ENCODE measurements around the gene SURF4.
A peak's percentile ranks its signal among the peaks of the same experiment; 100 is the strongest.

SURF4 gene

GRCh38 chr9:133375724-133376654, at the start of gene SURF4, which contains the start of gene STKLD1:
Gene SURF4 (minus strand): TSS chr9:133376060. CDS start chr9:133375969, 91 bp downstream.
Gene STKLD1 (plus strand): TSS chr9:133376366. CDS start chr9:133376474, 108 bp downstream.
- Histone ChIP-seq H3K27me3 (ENCODE audit: insufficient read depth, low read length) (peaks cover 11% of the 10 kb centered on the region), H3K4me3 (ENCODE audit: low read length) (peak within 1 kb of the TSS; percentile 90), H3K9me3 (ENCODE audit: insufficient read depth, low read depth, low read length) (no peaks in the 10 kb centered on the region), H3K27ac (ENCODE audit: low read length) (no peak within 1 kb of the TSS), H3K36me3 (ENCODE audit: insufficient read depth, low read depth, low read length) (peaks cover 22% of the 10 kb centered on the region), H3K4me1 (ENCODE audit: insufficient read depth, low read length) (peaks cover 4% of the 10 kb centered on the region), H3K9ac (ENCODE audit: low read depth, low read length) (peak within 1 kb of the TSS; percentile 77)

- Histone ChIP-seq H3K27me3 (ENCODE audit: insufficient read depth, low read length) (peaks cover 19% of the 10 kb centered on the region), H3K4me1 (ENCODE audit: insufficient read depth, low read length) (peaks cover 4% of the 10 kb centered on the region), H3K9ac (ENCODE audit: low read depth, low read length) (no peak overlapping the region), H3K27ac (ENCODE audit: low read length) (no peak overlapping the region), H3K36me3 (ENCODE audit: insufficient read depth, low read depth, low read length) (no peaks in the 10 kb centered on the region), H3K9me3 (ENCODE audit: insufficient read depth, low read depth, low read length) (no peaks in the 10 kb centered on the region; the same call in 1 of the 2 replicates), H3K4me3 (ENCODE audit: low read length) (no peak overlapping the region)
Measured at GRCh38 chr9:133425049-133425632, 49.3 kb upstream of the SURF4 start.

GRCh38 chr9:133424187-133424586, 48.3 kb upstream of the SURF4 start:
- Histone ChIP-seq H3K27ac (ENCODE audit: low read length) (no peak overlapping the region), H3K9ac (ENCODE audit: low read depth, low read length) (no peak overlapping the region), H3K9me3 (ENCODE audit: insufficient read depth, low read depth, low read length) (no peaks in the 10 kb centered on the region; the same call in 1 of the 2 replicates), H3K4me3 (ENCODE audit: low read length) (no peak overlapping the region), H3K36me3 (ENCODE audit: insufficient read depth, low read depth, low read length) (no peaks in the 10 kb centered on the region), H3K4me1 (ENCODE audit: insufficient read depth, low read length) (peaks cover 5% of the 10 kb centered on the region), H3K27me3 (ENCODE audit: insufficient read depth, low read length) (peaks cover 12% of the 10 kb centered on the region)

- no peak overlapping the region for H3K27ac ChIP-seq (ENCODE audit: low read length)
Measured at GRCh38 chr9:133423216-133423615, 47.4 kb upstream of the SURF4 start.

GRCh38 chr9:133421615-133422542, 46.0 kb upstream of the SURF4 start, which contains the start of gene ADAMTS13:
Gene ADAMTS13 (plus strand): TSS chr9:133422367. CDS start chr9:133422444, 77 bp downstream.
- Histone ChIP-seq H3K27me3 (ENCODE audit: insufficient read depth, low read length) (no peaks in the 10 kb centered on the region), H3K9ac (ENCODE audit: low read depth, low read length) (peak within 1 kb of the TSS; percentile 27), H3K4me1 (ENCODE audit: insufficient read depth, low read length) (peaks cover 7% of the 10 kb centered on the region), H3K27ac (ENCODE audit: low read length) (no peak within 1 kb of the TSS), H3K4me3 (ENCODE audit: low read length) (no peak within 1 kb of the TSS), H3K9me3 (ENCODE audit: insufficient read depth, low read depth, low read length) (no peaks in the 10 kb centered on the region), H3K36me3 (ENCODE audit: insufficient read depth, low read depth, low read length) (no peaks in the 10 kb centered on the region)

More at GRCh38 chr9:133423216-133423615, 47.4 kb upstream of the SURF4 start:
- H3K9me3 ChIP-seq (ENCODE audit: insufficient read depth, low read depth, low read length) = no peaks in the 10 kb centered on the region; the same call in 1 of the 2 replicates
- H3K36me3 ChIP-seq (ENCODE audit: insufficient read depth, low read depth, low read length) = no peaks in the 10 kb centered on the region
- peaks cover 7% of the 10 kb centered on the region for H3K4me1 ChIP-seq (ENCODE audit: insufficient read depth, low read length)
- H3K4me3 ChIP-seq (ENCODE audit: low read length) = no peak overlapping the region
- peaks cover 11% of the 10 kb centered on the region for H3K27me3 ChIP-seq (ENCODE audit: insufficient read depth, low read length)
- H3K9ac ChIP-seq (ENCODE audit: low read depth, low read length) = no peak overlapping the region

GRCh38 chr9:133420392-133420827, 44.5 kb upstream of the SURF4 start:
- no peak overlapping the region for H3K27ac ChIP-seq (ENCODE audit: low read length)
- no peak overlapping the region for H3K4me3 ChIP-seq (ENCODE audit: low read length)
- peaks cover 5% of the 10 kb centered on the region for H3K36me3 ChIP-seq (ENCODE audit: insufficient read depth, low read depth, low read length)
- H3K27me3 ChIP-seq (ENCODE audit: insufficient read depth, low read length) = no peaks in the 10 kb centered on the region
- no peak overlapping the region for H3K9ac ChIP-seq (ENCODE audit: low read depth, low read length)
- no peaks in the 10 kb centered on the region for H3K9me3 ChIP-seq (ENCODE audit: insufficient read depth, low read depth, low read length)
- peaks cover 11% of the 10 kb centered on the region for H3K4me1 ChIP-seq (ENCODE audit: insufficient read depth, low read length)

GRCh38 chr9:133419005-133419404, 43.1 kb upstream of the SURF4 start:
- Histone ChIP-seq H3K9ac (ENCODE audit: low read depth, low read length) (peak overlapping the region; percentile 93; the same call in 1 of the 2 replicates), H3K9me3 (ENCODE audit: insufficient read depth, low read depth, low read length) (no peaks in the 10 kb centered on the region), H3K4me3 (ENCODE audit: low read length) (peak overlapping the region; percentile 85), H3K27ac (ENCODE audit: low read length) (no peak overlapping the region), H3K4me1 (ENCODE audit: insufficient read depth, low read length) (peaks cover 11% of the 10 kb centered on the region), H3K36me3 (ENCODE audit: insufficient read depth, low read depth, low read length) (peaks cover 19% of the 10 kb centered on the region), H3K27me3 (ENCODE audit: insufficient read depth, low read length) (no peaks in the 10 kb centered on the region)

- peak within 1 kb of the TSS; percentile 63 for H3K27ac ChIP-seq (ENCODE audit: low read length)
- peaks cover 11% of the 10 kb centered on the region for H3K4me1 ChIP-seq (ENCODE audit: insufficient read depth, low read length)
- peak within 1 kb of the TSS; percentile 85 for H3K4me3 ChIP-seq (ENCODE audit: low read length)
- H3K27me3 ChIP-seq (ENCODE audit: insufficient read depth, low read length) = no peaks in the 10 kb centered on the region
- H3K9me3 ChIP-seq (ENCODE audit: insufficient read depth, low read depth, low read length) = no peaks in the 10 kb centered on the region
- H3K36me3 ChIP-seq (ENCODE audit: insufficient read depth, low read depth, low read length) = peaks cover 30% of the 10 kb centered on the region
- peak within 1 kb of the TSS; percentile 93 for H3K9ac ChIP-seq (ENCODE audit: low read depth, low read length)
Measured at GRCh38 chr9:133417541-133418461, 41.9 kb upstream of the SURF4 start, which contains the start of gene REXO4. Gene REXO4 (minus strand): TSS chr9:133418010. CDS start chr9:133417844, 166 bp downstream.

- H3K4me1 ChIP-seq (ENCODE audit: insufficient read depth, low read length) = peaks cover 8% of the 10 kb centered on the region
- no peaks in the 10 kb centered on the region for H3K9me3 ChIP-seq (ENCODE audit: insufficient read depth, low read depth, low read length)
- H3K27me3 ChIP-seq (ENCODE audit: insufficient read depth, low read length) = no peaks in the 10 kb centered on the region
- peaks cover 55% of the 10 kb centered on the region for H3K36me3 ChIP-seq (ENCODE audit: insufficient read depth, low read depth, low read length)
- no peak overlapping the region for H3K9ac ChIP-seq (ENCODE audit: low read depth, low read length)
- H3K27ac ChIP-seq (ENCODE audit: low read length) = no peak overlapping the region
- H3K4me3 ChIP-seq (ENCODE audit: low read length) = no peak overlapping the region
Measured at GRCh38 chr9:133415170-133415569, 39.3 kb upstream of the SURF4 start.

- no peak overlapping the region for H3K4me3 ChIP-seq (ENCODE audit: low read length)
- H3K27me3 ChIP-seq (ENCODE audit: insufficient read depth, low read length) = no peaks in the 10 kb centered on the region
- H3K4me1 ChIP-seq (ENCODE audit: insufficient read depth, low read length) = no peaks in the 10 kb centered on the region
- H3K36me3 ChIP-seq (ENCODE audit: insufficient read depth, low read depth, low read length) = peaks cover 79% of the 10 kb centered on the region
- no peak overlapping the region for H3K27ac ChIP-seq (ENCODE audit: low read length)
- no peak overlapping the region for H3K9ac ChIP-seq (ENCODE audit: low read depth, low read length)
- no peaks in the 10 kb centered on the region for H3K9me3 ChIP-seq (ENCODE audit: insufficient read depth, low read depth, low read length)
Measured at GRCh38 chr9:133408042-133408441, 32.2 kb upstream of the SURF4 start.
